ENCODE data around the gene NCK2.

Gene NCK2

DNA sequence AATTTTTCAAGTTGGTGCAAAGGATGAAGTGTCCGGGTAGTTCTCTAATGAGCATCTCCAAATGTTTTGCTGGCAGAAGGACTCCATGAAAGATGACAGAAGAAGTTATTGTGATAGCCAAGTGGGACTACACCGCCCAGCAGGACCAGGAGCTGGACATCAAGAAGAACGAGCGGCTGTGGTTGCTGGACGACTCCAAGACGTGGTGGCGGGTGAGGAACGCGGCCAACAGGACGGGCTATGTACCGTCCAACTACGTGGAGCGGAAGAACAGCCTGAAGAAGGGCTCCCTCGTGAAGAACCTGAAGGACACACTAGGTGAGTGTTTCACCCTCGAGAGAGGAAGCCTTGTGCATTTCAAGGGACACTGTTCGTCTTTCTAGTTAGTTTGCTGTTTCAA, 110.3 kb downstream of the NCK2 start:
- DNase-seq = no peak

DNA sequence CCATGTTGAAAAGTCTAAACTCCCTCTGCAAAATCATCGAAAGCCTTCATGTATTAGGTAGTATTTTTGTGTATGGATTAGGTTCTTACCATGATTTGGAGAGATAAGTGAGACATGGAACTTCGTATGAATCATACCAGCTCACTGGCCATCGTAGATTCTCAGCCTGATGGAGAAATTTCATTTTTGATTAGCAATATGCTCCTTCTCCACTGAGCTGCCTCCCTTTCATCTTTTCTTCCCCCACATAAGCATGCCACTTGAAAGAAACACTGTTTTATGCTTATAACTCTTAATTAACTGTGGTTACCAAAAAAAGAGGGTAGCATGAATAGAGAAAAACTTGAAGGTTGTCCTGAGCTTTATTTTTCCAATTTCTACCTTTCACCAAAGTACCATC, 111.9 kb downstream of the NCK2 start:
- DNase-seq = no peak

DNA sequence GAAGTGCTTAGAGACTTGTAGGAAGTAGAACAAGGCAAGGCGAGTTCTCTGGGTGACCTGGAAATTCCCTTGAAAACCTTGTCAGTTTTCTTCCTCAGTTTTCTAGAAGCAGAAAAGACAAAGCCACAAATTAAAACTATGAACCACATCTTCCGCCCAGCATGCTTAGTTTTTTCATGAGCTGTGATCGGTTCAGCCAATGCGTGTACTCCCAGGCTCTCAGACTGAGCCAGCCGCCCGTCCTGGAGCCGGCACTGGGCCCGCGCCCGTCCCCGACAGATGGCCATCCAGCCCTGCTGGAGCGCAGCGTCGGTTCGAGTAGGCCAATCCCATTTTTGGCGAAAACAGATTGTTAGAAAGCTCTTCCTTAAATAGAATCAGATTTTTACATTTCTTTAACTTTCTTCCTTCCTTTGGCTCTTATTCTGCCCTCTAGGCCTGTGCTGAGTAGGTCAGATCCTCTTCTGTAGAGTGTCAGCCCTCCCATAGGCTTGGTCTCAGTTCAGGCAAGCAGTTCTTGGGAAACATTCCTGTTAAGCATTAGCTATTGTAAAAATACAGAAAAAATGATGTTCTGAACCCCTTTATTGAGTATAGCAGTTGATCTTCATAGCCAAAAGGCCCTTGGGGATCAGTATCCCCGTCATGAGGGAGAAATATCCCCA, 112.5 kb downstream of the NCK2 start:
- DNase-seq = peak; percentile 53

DNA sequence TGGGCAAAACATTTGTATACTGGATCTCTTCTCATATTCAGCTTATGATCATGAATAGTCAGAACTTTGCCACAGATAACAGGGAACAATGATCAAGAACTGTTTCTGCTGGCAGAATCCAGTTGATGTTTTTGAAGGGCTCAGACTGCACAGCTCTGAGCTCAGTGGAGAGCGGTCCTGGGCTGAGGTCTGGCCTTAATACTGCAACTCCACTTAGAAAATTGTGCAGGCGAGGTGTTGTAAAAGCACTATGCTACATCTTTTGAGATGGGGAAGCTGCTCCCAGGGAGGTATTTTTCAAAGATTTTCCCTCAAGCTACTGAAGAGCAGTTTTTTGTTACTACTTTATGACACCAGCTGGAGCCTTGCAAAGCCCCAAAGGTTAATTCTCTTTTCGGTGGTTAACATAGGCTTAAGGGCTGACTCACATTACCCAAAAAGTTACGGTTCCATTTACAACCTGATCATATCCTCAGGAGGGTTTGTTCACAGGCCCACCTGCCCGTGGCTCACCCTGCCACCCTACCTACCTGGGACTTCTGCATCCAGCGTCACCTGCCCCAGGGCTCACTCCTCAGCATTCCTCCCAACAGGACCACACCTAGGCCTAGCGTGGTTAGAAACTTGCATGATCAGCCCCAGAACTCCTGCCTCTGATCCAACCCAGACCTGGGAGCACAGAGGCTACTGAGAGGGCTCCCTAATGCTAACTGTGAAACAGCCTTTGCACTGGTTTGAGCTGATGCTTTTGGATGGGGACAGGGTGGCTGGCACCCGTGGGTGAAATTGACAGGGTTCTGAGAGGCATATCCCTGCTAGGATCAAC, 114.4 kb downstream of the NCK2 start:
- peak; percentile 62 for DNase-seq

DNA sequence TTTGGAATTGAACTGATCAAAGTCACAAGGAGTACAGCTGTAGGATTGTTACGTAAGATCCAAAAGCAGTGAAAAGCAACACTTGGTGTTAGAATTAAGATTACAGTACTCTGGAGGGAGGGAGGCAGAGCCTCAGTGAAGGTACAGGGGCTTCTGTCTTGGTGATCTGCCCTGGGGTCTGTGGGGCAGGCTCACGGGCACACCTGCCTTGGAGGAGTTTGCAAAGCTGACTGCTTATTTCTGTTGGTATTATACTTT, 114.9 kb downstream of the NCK2 start:
- DNase-seq = no peak

DNA sequence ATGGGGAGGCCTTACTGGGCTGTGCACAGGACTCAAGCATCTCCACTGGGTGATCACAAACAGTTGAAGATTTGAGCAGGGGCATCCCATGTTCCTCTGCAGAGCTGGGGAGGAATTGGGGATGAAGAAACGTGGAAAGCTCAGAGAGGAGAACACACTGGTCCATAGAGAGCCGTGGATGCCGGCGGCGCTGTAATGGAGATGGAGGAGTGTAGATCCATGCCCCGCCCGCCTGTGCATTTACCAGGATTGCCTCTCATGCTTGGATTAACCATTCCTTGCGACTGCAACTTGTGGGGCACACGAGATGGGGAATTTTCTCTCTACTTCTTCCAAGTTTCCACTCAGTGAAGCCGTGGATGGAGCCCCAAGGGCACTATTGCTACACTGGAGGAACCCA, 115.9 kb downstream of the NCK2 start:
- DNase-seq = no peak

DNA sequence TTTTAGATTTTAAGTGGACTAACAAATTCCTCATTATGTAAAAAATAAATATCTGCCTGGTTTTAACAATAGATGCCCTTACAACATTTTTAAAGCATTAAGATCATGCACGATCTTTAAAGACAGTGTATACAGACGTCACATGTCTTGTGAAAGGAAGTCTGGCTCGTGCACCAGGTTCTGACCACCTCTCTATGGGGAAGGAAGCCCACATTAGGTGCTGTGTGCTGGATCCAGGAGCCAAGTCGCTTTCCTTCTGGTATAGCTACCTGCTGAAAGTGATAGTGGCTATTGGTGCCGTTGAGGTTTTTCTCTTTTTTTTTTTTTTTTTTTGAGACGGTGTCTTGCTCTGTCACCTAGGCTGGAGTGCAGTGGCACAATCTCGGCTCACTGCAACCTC, 116.5 kb downstream of the NCK2 start:
- peak; percentile 53 for DNase-seq

DNA sequence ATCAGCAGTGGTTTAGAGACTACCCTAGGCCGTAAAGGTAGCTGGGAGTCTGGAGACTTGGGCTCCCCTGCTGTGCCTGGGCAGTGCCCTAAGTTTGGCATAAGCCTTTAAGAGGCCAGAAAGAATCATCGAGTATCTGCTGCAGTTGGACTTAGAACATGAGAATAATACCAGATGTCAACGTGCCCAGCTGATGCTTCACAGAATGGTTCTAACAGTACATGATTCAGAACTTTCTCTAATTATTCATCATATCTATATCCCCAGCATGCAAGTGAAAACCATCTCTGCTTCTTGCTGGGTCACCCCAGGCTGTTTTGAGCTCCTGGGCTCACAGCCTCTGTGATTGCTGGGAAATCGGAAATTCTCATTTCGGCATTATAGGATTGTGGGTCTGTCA, 118.1 kb downstream of the NCK2 start:
- no peak for DNase-seq

DNA sequence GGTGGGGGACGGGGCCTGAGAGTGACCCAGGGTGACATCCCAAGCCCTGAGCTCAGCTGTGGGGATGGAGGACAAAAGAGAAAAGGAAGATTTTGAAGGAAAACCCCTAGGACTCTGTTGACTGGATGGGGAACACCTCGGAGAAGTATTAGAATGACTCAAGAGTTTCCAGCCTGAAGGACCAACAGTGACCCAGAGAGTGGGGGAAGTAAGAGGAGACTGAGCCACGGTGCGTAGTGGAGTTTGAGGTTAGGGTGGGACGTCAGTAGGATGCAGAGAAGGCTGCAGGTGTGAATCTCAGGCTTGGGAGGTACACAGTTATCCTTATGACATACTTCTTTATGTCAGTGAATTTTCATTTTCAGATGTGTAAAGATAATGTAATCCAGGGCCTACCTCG, 119.5 kb downstream of the NCK2 start:
- DNase-seq = no peak

DNA sequence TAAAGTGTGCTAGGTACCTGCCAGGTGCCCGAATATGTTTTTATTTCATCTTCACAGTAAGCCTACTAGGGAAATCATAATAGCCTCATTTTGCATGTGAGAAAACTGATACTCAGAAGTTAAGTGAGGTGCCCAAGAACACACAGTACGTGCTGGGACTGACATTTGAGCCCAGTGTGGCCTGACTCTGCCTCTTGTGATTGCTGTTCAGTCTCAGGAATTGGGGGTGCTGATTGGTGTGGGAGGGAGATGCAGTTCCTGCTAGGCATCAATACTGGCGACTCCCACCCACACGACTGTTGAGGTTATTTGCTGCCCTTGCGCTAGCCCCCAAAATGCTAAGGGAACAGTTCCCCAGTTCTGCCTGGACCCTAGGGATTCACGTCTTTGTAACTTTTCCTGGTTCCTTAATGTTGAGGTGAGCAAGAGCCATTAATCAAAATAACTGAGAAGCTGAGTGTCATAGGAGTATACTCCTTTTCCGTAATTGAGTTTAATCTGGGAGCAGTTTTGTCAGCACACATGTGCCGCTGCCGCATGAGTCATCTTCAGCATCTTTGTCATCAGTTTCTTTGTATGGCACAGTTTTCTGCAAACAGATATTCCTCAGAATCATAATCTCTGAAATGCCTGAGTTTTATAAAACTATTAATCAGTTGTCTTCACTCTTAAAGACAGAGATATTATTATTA, 120.7 kb downstream of the NCK2 start:
- peak; percentile 41 for DNase-seq

DNA sequence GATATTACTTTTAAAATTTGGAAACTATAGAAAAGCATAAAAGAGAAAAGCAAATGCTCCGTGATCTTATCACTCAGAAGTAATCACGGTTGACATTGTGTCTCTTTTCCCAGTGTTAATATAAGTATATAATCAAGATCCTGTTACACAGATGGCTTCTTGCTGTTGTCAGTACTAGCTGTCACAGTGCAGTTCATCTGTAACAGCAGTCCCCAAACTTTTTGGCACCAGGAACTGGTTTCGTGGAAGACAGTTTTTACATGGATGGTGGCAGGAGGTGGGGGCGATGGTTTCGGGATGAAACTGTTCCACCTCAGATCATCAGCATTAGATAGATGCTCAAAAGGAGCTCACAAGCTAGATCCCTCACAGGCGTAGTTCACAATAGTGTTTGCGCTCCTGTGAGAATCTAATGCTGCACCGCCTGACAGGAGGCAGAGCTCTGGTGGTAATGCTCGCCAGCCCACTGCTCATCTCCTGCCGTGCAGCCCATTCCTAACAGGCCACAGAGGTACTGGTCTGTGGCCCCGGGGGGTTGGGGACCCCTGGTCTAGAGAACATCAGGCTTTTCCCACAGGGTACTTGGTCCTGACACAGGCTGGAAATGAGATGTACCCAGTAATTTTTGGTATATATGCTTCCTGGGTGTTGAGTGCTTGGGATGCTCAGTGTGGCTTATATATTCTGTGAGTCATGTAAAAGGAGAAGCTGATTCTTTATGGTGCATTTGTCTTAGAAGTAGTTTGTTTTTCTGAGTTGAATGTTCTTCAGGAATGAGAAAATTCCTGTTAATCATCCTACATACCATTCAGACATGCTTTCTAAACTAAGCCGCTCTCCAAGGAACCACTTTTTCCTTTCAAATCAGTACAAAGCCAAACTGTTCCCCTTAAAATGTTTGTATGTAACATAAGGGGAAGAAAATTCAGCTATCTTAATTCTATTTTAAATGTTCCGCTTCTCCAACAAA, 121.8 kb downstream of the NCK2 start:
- DNase-seq = no peak

DNA sequence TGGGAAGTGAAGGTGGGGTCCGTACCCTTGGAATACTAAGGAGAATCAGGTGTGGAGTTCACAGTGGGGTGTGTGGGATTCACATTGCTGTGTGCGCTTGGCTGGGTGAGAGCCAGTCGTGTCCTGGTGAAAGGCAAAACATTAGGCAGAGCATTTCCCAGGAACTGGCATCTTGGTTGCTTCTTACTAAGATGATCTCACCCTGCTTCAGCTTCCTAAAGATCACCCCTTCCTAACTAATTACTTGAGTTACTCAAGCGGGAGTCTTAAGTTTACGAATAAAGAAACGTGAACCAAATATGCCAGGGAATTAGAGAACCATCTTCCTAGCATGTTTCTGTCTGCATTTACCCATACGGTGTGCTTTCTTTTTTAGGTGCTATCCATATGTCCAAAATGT, 122.9 kb downstream of the NCK2 start:
- no peak for DNase-seq

DNA sequence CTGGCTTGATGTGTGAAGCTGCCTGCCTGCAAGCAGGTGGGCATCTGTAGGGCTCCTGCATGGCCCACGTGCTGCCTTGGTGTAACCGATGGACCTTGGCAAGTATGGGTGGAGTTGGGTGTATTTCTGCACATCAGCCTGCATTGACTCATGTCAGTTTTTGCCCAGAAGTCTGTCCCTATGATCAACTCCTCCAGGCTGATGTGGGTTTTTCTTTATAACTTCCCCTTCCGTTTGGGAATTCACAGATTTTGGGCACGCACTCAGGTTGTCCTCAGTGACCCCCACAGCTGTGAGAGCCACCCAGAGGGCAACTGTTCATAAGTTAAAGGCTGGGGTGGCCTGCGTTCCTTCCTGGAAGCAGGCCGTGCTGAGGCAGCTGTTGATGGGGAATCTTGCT, 123.3 kb downstream of the NCK2 start:
- DNase-seq = no peak

DNA sequence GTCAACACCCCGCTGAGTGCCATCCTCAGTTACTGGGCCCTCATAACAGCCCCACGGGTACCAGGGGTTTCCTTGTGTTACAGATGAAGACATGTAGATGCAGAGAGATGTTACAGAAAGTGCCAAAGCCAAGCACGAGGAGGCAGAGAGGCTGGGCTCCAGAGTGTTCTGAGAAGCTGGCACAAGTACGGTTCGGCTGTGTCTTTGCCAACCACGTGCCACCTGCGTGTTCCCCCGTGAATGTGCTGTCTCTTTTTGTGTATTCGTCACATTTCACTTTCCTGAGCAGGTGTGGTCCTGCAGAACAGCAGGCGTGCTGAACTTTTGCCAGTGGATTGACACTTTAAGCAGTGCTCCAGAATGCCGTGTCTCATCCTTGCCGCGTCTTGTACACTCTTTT, 124.6 kb downstream of the NCK2 start:
- DNase-seq = no peak

DNA sequence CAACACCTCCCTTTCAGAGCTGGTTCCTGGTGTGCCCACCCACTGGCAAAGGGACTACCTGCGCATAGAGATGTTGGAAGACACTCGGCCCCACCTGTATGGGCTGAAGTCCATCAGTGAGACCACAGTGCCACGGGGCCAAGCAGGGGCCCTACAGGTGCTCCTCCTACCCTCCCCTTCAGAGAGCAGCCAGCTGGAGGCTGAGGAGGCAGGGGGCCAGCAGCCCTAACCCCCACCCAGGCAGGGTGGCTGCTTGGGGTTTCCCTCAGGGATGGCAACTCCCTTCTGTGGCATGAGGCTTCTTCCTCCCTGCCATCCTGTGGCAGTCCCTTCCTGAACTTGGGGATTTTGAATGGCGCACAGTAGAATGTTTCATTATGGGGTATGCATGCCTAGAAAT, 125.3 kb downstream of the NCK2 start:
- no peak for DNase-seq

DNA sequence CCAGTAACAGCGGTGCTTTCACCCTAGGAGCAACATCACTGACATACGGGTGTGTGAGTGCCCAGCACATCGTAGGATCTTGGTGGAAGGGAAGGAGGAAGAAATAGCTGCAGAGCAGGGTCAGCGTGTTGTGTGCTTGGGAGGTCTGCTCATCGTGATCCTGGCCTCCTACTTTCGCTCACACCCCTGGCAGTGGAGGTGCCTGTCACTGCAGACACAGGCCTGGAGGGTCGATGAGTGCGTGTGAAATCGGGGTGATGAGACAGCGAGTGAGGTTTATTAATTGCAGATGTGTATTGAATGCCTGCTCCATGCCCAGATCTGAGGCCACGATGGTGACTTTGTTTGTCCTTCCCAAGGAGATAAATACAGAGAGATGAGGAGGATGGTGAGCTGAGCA, 126.1 kb downstream of the NCK2 start:
- DNase-seq = no peak

DNA sequence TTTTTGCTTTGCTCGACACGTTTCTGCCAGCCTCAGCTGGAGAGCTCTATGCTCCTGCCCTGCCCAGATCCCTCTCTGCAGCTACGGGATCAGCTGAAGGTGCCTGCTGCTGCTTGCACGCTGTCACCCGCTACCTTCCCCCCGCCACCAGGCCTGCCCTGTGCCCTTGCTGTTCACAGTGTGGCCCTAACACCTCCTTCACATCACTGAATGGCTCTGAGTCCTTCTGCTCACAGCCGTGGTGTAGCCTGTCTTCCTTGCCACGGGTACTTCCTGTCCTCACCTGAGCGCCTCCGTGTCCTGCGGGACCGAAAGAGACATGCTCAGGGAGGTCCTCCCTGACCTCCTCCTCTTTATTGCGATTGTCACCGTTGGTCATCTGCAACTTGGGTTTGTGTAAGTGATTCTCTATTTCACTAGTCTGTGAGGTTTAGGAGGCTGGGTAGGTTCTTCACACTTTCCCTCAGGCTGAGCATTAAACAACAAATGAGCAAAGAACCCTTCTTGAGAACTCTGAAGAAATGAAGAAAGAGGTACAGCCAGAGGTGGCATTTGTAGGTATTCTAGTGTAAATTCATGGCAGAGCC, 127.5 kb downstream of the NCK2 start:
- DNase-seq = peak; percentile 44

DNA sequence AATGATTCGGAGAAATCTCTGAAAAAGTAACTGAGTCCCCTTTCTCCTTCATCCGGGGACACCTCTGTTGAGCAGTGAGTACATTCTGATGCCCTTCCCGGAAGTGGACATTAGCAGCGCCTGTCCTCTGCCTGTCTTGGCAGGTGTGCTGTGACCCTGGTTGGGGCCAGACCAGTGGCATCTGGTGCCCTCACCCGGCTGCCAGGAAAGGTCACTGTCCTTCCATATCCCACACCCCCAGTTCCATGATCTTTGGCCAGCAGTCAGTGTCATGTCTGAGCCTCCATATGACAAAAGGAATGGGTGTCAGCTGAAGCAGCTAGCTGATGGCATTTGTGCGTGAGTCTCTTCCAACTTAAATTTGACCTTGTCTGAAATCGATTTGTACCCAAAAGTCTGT, 128.1 kb downstream of the NCK2 start:
- DNase-seq = no peak

DNA sequence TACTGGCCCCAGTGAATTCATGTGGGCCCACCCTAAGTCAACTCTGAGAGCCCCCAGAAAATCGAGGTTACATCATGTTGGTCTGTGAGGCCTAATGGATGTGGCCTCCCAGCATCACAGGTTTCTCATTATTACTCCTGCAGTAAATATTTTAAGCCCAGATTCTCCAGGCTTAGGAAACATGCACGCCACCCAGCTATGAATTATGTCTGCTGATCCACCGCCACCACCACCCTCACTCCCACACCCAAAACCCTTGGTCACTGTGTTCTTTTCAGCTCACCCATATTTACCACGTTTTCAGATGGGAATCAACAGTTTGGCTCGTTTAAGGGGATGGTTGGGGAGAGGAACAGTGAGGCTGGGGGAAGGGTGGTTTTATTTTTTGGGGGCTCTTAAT, 128.6 kb downstream of the NCK2 start:
- no peak for DNase-seq

DNA sequence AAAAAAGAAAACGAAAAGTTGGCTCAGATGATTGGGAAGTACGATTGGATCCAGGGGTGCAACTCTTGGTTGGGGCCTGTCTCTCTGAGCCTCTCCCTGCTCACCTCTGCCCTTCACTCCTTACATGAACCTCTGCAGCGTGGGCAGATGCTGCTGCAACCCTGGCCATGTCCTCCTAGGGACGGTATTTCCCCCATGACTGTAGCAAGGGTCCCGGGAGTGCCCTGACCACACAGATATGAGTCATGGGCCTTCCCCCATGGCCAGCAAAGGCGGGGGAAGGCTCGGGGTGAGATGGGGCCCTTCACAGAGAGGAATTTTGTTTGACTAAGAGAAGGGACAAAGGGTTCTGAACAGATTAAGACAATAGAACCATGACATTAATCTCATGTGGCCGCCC, 129.0 kb downstream of the NCK2 start:
- DNase-seq = peak; percentile 55

DNA sequence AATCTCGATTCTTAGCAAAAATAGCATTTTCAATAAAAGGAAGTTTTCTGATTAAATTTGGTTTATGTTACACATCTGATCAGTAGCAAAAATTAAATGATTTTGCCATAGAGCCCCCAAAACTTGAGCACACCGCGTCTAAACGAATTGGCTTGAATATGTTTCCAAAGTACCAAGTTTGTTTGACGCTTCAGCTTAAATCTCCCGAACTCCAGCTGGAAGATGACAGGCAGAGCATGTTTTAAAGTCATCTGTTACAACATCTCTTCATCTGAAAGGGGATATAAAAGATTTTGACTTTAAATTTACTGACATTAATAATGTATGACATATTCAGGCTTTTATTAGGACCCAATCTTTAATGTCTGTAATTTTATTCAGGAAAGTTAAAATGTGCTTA, 129.8 kb downstream of the NCK2 start:
- DNase-seq = no peak

DNA sequence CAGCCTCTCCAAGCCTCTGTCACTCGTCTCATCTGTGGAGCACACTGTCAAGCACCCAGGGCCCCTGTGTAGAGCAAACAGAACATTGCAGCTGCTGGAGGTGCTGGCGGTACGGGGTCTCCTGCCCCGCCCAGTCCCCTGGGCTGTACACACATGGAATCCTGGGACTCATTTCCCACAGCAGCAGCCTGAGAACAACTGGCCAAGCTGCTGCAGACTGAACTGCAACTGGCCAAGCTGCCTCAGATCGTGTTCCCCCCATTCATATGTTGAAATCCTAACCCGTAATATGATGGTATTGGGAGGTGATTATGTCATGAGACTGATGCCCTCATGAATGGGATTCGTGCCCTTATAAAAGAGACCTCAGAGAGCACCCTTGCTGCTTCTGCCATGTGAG, 130.5 kb downstream of the NCK2 start:
- no peak for DNase-seq

DNA sequence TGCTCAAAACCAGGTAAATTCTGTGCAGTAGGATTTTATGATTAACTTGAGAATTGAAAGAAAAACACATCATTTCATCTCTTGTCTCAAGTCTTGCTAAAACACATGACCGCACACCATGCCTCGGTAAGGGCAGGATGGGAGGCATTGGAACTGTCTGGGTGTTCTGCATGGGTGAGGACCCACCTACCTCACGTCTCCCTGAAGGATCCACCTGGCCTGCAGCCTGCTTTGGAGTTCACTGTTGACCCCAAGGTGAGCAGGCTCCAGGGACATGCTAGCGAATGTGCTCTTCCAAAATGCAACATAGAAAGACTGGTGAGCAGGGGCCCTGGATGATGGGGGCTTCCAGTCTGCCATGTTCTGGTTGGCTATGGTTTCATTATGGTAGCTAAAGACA, 131.5 kb downstream of the NCK2 start:
- DNase-seq = no peak

Data from CD4-positive, alpha-beta T cell treated with Interleukin-17A for 4 hours (primary cell).